Activated CD4-positive, alpha-beta T cell treated with anti-CD3 and anti-CD28 coated beads, Interleukin-10, Interleukin-2, amounts not matched to agents 100 ng/mL and 50 ng/mL, durations not matched to agents 16 hours and 8 hours (primary cell): ENCODE results near the gene TMEM272.

Experiments used
- DNase-seq: peaks from one replicate; pipeline ENCODE4 v3.0.0-alpha.2; 2020

TMEM272 gene

GRCh38 chr13:51844862-51845573, at the start of gene TMEM272:
TMEM272 (minus strand) TSS chr13:51845177; CDS start chr13:51838530, 6,647 bp downstream.
- peak; percentile 58 for DNase-seq

- DNase-seq, result no peak
These were observed 49.3 kb upstream of the TMEM272 start for GRCh38 chr13:51894239-51894638.

- DNase-seq, result no peak
These were observed 47.7 kb upstream of the TMEM272 start for GRCh38 chr13:51892657-51893056.

- no peak for DNase-seq
These were observed 42.5 kb upstream of the TMEM272 start for GRCh38 chr13:51887468-51887867.

- DNase-seq, result no peak
These were observed 40.7 kb upstream of the TMEM272 start for GRCh38 chr13:51885651-51886050.

- DNase-seq, result no peak
These were observed 38.2 kb upstream of the TMEM272 start for GRCh38 chr13:51883226-51883600.

GRCh38 chr13:51882570-51883225, 37.7 kb upstream of the TMEM272 start:
- no peak for DNase-seq

- DNase-seq, result no peak
These were observed 36.3 kb upstream of the TMEM272 start for GRCh38 chr13:51881296-51881695.

GRCh38 chr13:51879133-51879532, 34.2 kb upstream of the TMEM272 start:
- DNase-seq, result no peak

GRCh38 chr13:51874651-51875050, 29.7 kb upstream of the TMEM272 start:
- no peak for DNase-seq

- DNase-seq, result no peak
These were observed 28.9 kb upstream of the TMEM272 start for GRCh38 chr13:51873837-51874236.

- DNase-seq, result no peak
These were observed 28.3 kb upstream of the TMEM272 start for GRCh38 chr13:51873117-51873798.

- no peak for DNase-seq
These were observed 25.6 kb upstream of the TMEM272 start for GRCh38 chr13:51870616-51871015.

GRCh38 chr13:51869916-51870315, 24.9 kb upstream of the TMEM272 start:
- DNase-seq, result no peak

- DNase-seq, result no peak
These were observed 22.1 kb upstream of the TMEM272 start for GRCh38 chr13:51867062-51867461.

- DNase-seq, result no peak
These were observed 20.9 kb upstream of the TMEM272 start for GRCh38 chr13:51865838-51866237.

- DNase-seq, result no peak
These were observed 18.0 kb upstream of the TMEM272 start for GRCh38 chr13:51862957-51863356.

- peak; percentile 58 for DNase-seq
These were observed 16.8 kb upstream of the TMEM272 start, which contains the start of gene CCDC70 for GRCh38 chr13:51861723-51862300. CCDC70 (plus strand) TSS chr13:51861969; CDS start chr13:51865412, 3,443 bp downstream.

GRCh38 chr13:51858433-51859247, 13.7 kb upstream of the TMEM272 start:
- no peak for DNase-seq

- DNase-seq, result no peak
These were observed 12.0 kb upstream of the TMEM272 start for GRCh38 chr13:51856998-51857397.

- no peak for DNase-seq
These were observed 11.2 kb upstream of the TMEM272 start for GRCh38 chr13:51856027-51856736.
